ENCODE measurements around the gene MCRIP2. TPM values are rescaled to one million over a fixed set of nuclear protein-coding genes. Genes with fewer than 3 reads are reported as not detected.
A peak's percentile ranks its signal among the peaks of the same experiment; 100 is the strongest.

Gene MCRIP2
- 10 to 100 TPM; 22.8 to 34.2 TPM for total RNA-seq
- 12.5 TPM for polyA plus RNA-seq (2013, experiment 1 of 2)
- polyA plus RNA-seq (2013, experiment 2 of 2), result 12.0 TPM
- long read RNA-seq, experiment 1, transcript MCRIP2-201 (5 exons, 946 nt), result major isoform, 6 of 11 reads
- long read RNA-seq, experiment 1, partial matches to known transcripts, result 3 of 11 reads
- long read RNA-seq, experiment 1, other reads (novel, unspliced or antisense), result 0 of 11 reads
- long read RNA-seq, experiment 2, transcript MCRIP2-201 (5 exons, 946 nt), result major isoform, 7 of 16 reads
- long read RNA-seq, experiment 2, partial matches to known transcripts, result 4 of 16 reads
- long read RNA-seq, experiment 2, other reads (novel, unspliced or antisense), result 1 of 16 reads
- long read RNA-seq, experiment 3, transcript MCRIP2-201 (5 exons, 946 nt), result major isoform, 5 of 18 reads
- long read RNA-seq, experiment 3, transcript MCRIP2-206 (5 exons, 1,379 nt), result major isoform, 5 of 18 reads
- long read RNA-seq, experiment 3, partial matches to known transcripts, result 4 of 18 reads
- long read RNA-seq, experiment 3, other reads (novel, unspliced or antisense), result 4 of 18 reads
- long read RNA-seq, experiment 4, partial matches to known transcripts, result 0 of 5 reads
- long read RNA-seq, experiment 4, other reads (novel, unspliced or antisense), result 2 of 5 reads

- Mint-ChIP-seq H3K4me3 (peak within 1 kb of the TSS; percentile 57), H3K4me1 (no peaks in the 10 kb centered on the region), H3K27ac (no peak within 1 kb of the TSS), H3K9me3 (no peaks in the 10 kb centered on the region), H3K27me3 (ENCODE audit: insufficient read depth) (no peaks in the 10 kb centered on the region), H3K36me3 (ENCODE audit: low read depth) (no peaks in the 10 kb centered on the region)
- no peaks in the 10 kb centered on the region for H3K36me3 ChIP-seq (ENCODE audit: control insufficient read depth, insufficient read depth, low read length)
- H3K27ac ChIP-seq (ENCODE audit: low read depth, low read length), result no peak within 1 kb of the TSS
- H3K9ac ChIP-seq (ENCODE audit: extremely low read depth, low read length, poor library complexity, severe bottlenecking), result peak within 1 kb of the TSS; percentile 18
- no peaks in the 10 kb centered on the region for H3K4me1 ChIP-seq (ENCODE audit: control insufficient read depth, insufficient read depth, low read length)
- H3K9me3 ChIP-seq (ENCODE audit: control insufficient read depth, low read length), result no peaks in the 10 kb centered on the region
- WGBS, 2 experiments (ENCODE audit: insufficient coverage in 1 of 2, insufficient read length in 1 of 2), result 1 to 2% methylated on average over 27 to 79 of the region's 81 CpGs
- no peaks in the 10 kb centered on the region for H3K27me3 ChIP-seq (ENCODE audit: control insufficient read depth, insufficient read depth, low read length, poor library complexity, severe bottlenecking)
- no peak for TF ChIP-seq CTCF (conservative IDR thresholded peaks at IDR 0.05)
- DNase-seq, result peak; percentile 94
- H3K4me3 ChIP-seq (ENCODE audit: low read length), result peak within 1 kb of the TSS; percentile 77
Measured at GRCh38 chr16:641326-642188, at the start of gene MCRIP2. Gene MCRIP2 (plus strand): TSS chr16:641828. CDS start chr16:641992, 164 bp downstream.

GRCh38 chr16:591892-592517 is 49.6 kb upstream of the MCRIP2 start:
- H3K36me3 ChIP-seq (ENCODE audit: control insufficient read depth, insufficient read depth, low read length), result no peaks in the 10 kb centered on the region
- Mint-ChIP-seq H3K36me3 (ENCODE audit: low read depth) (peaks cover 18% of the 10 kb centered on the region), H3K9me3 (no peaks in the 10 kb centered on the region), H3K27ac (no peak overlapping the region), H3K4me1 (peaks cover 10% of the 10 kb centered on the region), H3K4me3 (no peak overlapping the region), H3K27me3 (ENCODE audit: insufficient read depth) (peaks cover 19% of the 10 kb centered on the region)
- H3K9me3 ChIP-seq (ENCODE audit: control insufficient read depth, low read length), result no peaks in the 10 kb centered on the region
- peaks cover 9% of the 10 kb centered on the region for H3K27me3 ChIP-seq (ENCODE audit: control insufficient read depth, insufficient read depth, low read length, poor library complexity, severe bottlenecking)
- WGBS, 2 experiments (ENCODE audit: insufficient coverage in 1 of 2, insufficient read length in 1 of 2), result 93 to 97% methylated on average over 12 to 15 of the region's 15 CpGs
- DNase-seq, result no peak
- H3K4me1 ChIP-seq (ENCODE audit: control insufficient read depth, insufficient read depth, low read length), result no peaks in the 10 kb centered on the region
- H3K4me3 ChIP-seq (ENCODE audit: low read length), result no peak overlapping the region
- H3K27ac ChIP-seq (ENCODE audit: low read depth, low read length), result no peak overlapping the region
- no peak for TF ChIP-seq CTCF (conservative IDR thresholded peaks at IDR 0.05)
- no peak overlapping the region for H3K9ac ChIP-seq (ENCODE audit: extremely low read depth, low read length, poor library complexity, severe bottlenecking)

Data from endodermal cell (in vitro differentiated cells).